Heart left ventricle (tissue), 13 donors: ENCODE results near the gene UGT2A2.

Experiments
- CTCF ChIP-seq, 12 donors: fragments of 200-600 bp; sonication (generic) in 4 of 12; IDR thresholded peaks; one replicate each; pipeline versions ENCODE4 v1.5.0 to v1.8.0; 2018 to 2022; ENCODE audit warnings: antibody characterized with exemption in 12 of 12, mild to moderate bottlenecking in 5 of 12
- POLR2A ChIP-seq, 2 donors: fragments of 450-650 bp; IDR thresholded peaks; one replicate each; pipeline ENCODE4 v1.6.1; 2017; ENCODE audit warnings: antibody characterized with exemption in 2 of 2, mild to moderate bottlenecking in 2 of 2, moderate library complexity in 2 of 2
- donor health status: ischemic (EF 13 %, LVEDD 7.1; RV severe dilation, severe dysfunction).
- donor health status: DM: no; HTN: yes; CAD: no.
- donor health status: DM: no; HTN: no; CAD: no.
- donor health status: ischemic (EF 25% LVEDD 6.9; RV normal size, moderate dysfunction).
- donor health status: ischemic (EF 25% LVEDD 5.7; RV mildly dilated, moderate dysfunction).
- donor health status: ischemic (EF 35%, LVEDD 5.7; RV mildly dilated, moderate dysfunction).
- donor health status: nonischemic (EF 11% LVEDD 7.7; RV severe dilation, severe dysfunction).
- donor health status: DM: yes; HTN: yes; CAD: no.
- donor health status: PGD.
- donor health status: ischemic (EF 29% LVEDD 5.4; RV normal size, mild dysfunction).
- donor health status: nonischemic (EF 23%, LVEDD 6.1; RV moderate dilation, normal function).

- TF ChIP-seq CTCF (IDR thresholded peaks at IDR 0.05) (no peak), POLR2A (IDR thresholded peaks at IDR 0.05) (no peak)
Measured at GRCh38 chr4:69639542-69639941, at the start of gene UGT2A2.
